Thoracic aorta (tissue), 2 donors: ENCODE measurements around the gene GJB5. TPM values are rescaled to one million over a fixed set of nuclear protein-coding genes. Genes with fewer than 3 reads are reported as not detected.

Experiments
- ATAC-seq: fragments of 150-250 bp; one replicate; pipeline ENCODE4 v1.8.0; 2017; ENCODE audit warnings: low read depth; ENCODE audit not compliant: insufficient number of reproducible peaks, low FRiP score
- DNase-seq: peaks from one replicate; pipeline ENCODE4 v3.0.0-alpha.2; 2020; ENCODE audit warnings: low spot score
- H3K27ac ChIP-seq, 2 donors: fragments of 200-600 bp; sonication (generic); 1 replicate in 1 of 2; 2 replicates in 1 of 2; pipeline ENCODE4 v1.5.1; 2016; ENCODE audit warnings: mild to moderate bottlenecking in 2 of 2, moderate library complexity in 2 of 2
- H3K27me3 ChIP-seq: fragments of 200-600 bp; sonication (generic); replicated peaks from 2 replicates; pipeline ENCODE4 v1.6.0; 2016; ENCODE audit warnings: mild to moderate bottlenecking; ENCODE audit not compliant: insufficient read depth
- H3K36me3 ChIP-seq: fragments of 200-600 bp; sonication (generic); one replicate; pipeline ENCODE4 v1.5.1; 2016
- H3K4me1 ChIP-seq, 2 donors: fragments of 200-600 bp; sonication (generic); 1 replicate in 1 of 2; 2 replicates in 1 of 2; pipeline versions ENCODE4 v1.5.1 to v1.6.0; 2016; ENCODE audit warnings: low read depth in 2 of 2, mild to moderate bottlenecking in 1 of 2; ENCODE audit not compliant: control insufficient read depth in 1 of 2
- H3K4me3 ChIP-seq: fragments of 200-600 bp; sonication (generic); 2 replicates; pipeline ENCODE4 v1.5.1; 2016; ENCODE audit warnings: mild to moderate bottlenecking
- H3K9me3 ChIP-seq: fragments of 200-600 bp; sonication (generic); 2 replicates; pipeline ENCODE4 v1.5.1; 2016
- CTCF ChIP-seq: fragments of 200-600 bp; sonication (generic); IDR thresholded peaks from one replicate; pipeline ENCODE4 v1.5.1; 2019; ENCODE audit warnings: antibody characterized with exemption
- total RNA-seq, 2 donors: library from RNA; depleted of rRNA; stranded (reverse); fragments of >200 nt; gene quantifications; one replicate each; pipeline versions ENCODE4 v1.1.0 to v1.2.3, GENCODE V29; 2016

Gene GJB5
- total RNA-seq, 2 donors from 2014 or later, result not detected

DNA sequence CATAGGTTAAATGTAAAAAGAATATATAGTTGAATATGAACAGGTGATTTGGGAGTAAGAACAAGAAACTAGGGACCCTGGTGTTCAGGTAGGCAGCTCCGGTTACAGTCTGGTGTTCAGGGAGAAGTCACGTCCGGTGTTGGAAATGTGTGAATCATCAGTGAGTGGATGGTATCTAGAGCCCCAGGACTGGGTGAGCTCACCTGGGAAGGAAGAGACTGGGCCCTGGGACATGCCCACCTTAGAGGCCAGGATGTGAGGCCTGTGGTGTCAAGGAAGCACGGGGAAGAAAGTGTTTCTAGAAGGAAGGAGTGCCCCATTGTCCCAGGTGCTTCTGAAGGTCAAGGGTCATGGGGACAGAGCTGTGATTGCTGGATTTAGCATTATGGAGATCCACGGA, 24.7 kb downstream of the GJB5 start:
- no peak for TF ChIP-seq CTCF
- ATAC-seq (no peak), DNase-seq (no peak)
- Histone ChIP-seq H3K36me3 (no peaks in the 10 kb centered on the region), H3K4me1 (peaks cover 4 to 15% of the 10 kb centered on the region in 2 donors), H3K4me3 (no peak overlapping the region), H3K27ac (no peak overlapping the region), H3K9me3 (no peaks in the 10 kb centered on the region), H3K27me3 (no peaks in the 10 kb centered on the region)

- H3K4me3 ChIP-seq, result no peak overlapping the region
Observed at GRCh38 chr1:34779962-34780361, 25.1 kb downstream of the GJB5 start.

DNA sequence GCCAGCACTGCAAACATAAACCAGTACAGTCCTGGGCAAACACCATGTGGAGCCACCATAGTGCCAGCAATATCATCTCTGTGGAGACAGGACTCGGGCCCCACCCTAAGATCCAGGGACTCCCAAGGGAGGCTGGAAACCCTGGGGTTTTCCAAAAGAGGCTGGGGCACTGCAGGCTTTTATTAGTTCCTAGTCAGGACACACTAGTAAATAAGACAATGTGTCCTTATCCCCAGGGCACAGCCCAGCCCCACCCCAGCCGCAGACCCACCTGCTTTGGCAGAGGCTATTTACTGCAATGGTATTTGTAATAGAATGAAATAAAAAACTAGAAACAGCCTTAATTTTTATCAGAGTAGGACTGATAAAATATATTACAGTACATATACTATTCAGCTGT, 25.7 kb downstream of the GJB5 start:
- ATAC-seq, result no peak
- TF ChIP-seq CTCF, result no peak
- no peaks in the 10 kb centered on the region for H3K9me3 ChIP-seq
- DNase-seq, result no peak
- H3K4me1 ChIP-seq, result peaks cover 4 to 15% of the 10 kb centered on the region in 2 donors
- H3K27me3 ChIP-seq, result no peaks in the 10 kb centered on the region
- H3K4me3 ChIP-seq, result no peak overlapping the region
- no peak overlapping the region for H3K27ac ChIP-seq
- H3K36me3 ChIP-seq, result no peaks in the 10 kb centered on the region

More at GRCh38 chr1:34779962-34780361, 25.1 kb downstream of the GJB5 start:
- H3K27ac ChIP-seq, result no peak overlapping the region
- no peaks in the 10 kb centered on the region for H3K9me3 ChIP-seq
- peaks cover 4 to 15% of the 10 kb centered on the region in 2 donors for H3K4me1 ChIP-seq
- no peaks in the 10 kb centered on the region for H3K27me3 ChIP-seq
- no peak for TF ChIP-seq CTCF
- no peaks in the 10 kb centered on the region for H3K36me3 ChIP-seq
- DNase-seq (no peak), ATAC-seq (no peak)

DNA sequence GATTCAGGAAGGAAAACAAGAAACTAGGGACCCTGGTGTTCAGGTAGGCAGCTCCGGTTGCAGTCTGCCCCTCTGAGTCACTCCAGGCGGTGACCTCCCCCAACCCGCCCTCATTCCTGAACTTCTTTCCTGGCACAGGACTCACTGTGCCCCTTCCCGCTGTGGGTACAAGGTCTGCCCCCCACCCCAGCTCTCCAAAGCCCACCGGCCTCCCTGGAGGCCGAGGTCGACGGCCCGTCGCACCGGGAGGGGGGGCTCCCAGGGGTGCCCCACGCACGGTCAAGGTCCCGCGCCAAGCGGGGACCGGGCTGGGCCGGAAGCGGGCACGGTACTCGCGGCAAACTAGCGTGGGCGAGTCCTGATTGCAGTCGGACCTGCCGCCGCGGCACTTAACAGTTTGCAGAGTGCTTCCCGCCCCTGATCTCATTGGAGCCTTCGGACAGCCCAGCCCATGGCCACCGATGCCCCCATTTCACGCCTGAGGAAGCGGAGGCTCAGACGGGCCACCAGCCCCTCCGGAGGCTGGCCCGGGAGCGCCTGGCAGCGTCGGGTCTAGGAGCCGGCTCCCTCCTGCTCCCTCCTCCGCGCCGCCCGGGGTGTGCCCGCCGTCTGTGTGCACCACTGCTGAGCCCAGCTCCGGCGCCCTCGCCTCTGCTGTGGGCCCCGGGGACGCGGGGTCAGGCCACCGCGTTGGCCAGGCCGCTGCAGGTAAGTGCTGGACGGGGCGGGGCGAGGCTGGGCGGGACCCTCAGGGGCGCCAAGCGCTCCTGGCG, 26.4 kb downstream of the GJB5 start, which contains the start of gene GJB3:
TSS of gene GJB3 (plus strand) at position 144 of the 773 bp plus-strand sequence. CDS start 3,549 bp downstream, outside the sequence.
- H3K36me3 ChIP-seq, result no peaks in the 10 kb centered on the region
- H3K4me1 ChIP-seq, result peaks cover 4 to 17% of the 10 kb centered on the region in 2 donors
- no peaks in the 10 kb centered on the region for H3K9me3 ChIP-seq
- ATAC-seq (no peak), DNase-seq (no peak)
- no peak for TF ChIP-seq CTCF
- H3K27me3 ChIP-seq, result no peaks in the 10 kb centered on the region
- no peak within 1 kb of the TSS for H3K27ac ChIP-seq
- H3K4me3 ChIP-seq, result peak within 1 kb of the TSS; percentile 67

- ATAC-seq (no peak), DNase-seq (no peak)
- Histone ChIP-seq H3K9me3 (no peaks in the 10 kb centered on the region), H3K27ac (no peak overlapping the region), H3K27me3 (no peaks in the 10 kb centered on the region), H3K36me3 (no peaks in the 10 kb centered on the region), H3K4me3 (peak overlapping the region; percentile 67), H3K4me1 (peaks cover 4 to 23% of the 10 kb centered on the region in 2 donors)
- no peak for TF ChIP-seq CTCF
Observed at GRCh38 chr1:34781844-34782391, 27.1 kb downstream of the GJB5 start.
